Measurements from ENCODE around the gene SMOC2. TPM values are rescaled to one million over a fixed set of nuclear protein-coding genes. Genes with fewer than 3 reads are reported as not detected.

The SMOC2 gene
- total RNA-seq, 1 experiment from 2014 or later = 2.1 TPM

- no peak overlapping the region for H3K4ac ChIP-seq (ENCODE audit: low read depth, low read length)
- no peaks in the 10 kb centered on the region for H3K79me1 ChIP-seq (ENCODE audit: insufficient read depth, low read depth, low read length, poor library complexity, severe bottlenecking)
- no peak overlapping the region for H2BK12ac ChIP-seq (ENCODE audit: insufficient read length, low read depth, low read length)
- no peak overlapping the region for H2AK5ac ChIP-seq (ENCODE audit: insufficient read length, low read length)
- Mint-ChIP-seq H3K27ac (no peak overlapping the region), H3K9me3 (no peaks in the 10 kb centered on the region), H3K4me3 (no peak overlapping the region), H3K36me3 (ENCODE audit: insufficient read depth in 1 of 3, low read depth in 3 of 3) (no peaks in the 10 kb centered on the region), H3K27me3 (ENCODE audit: low read depth) (peaks cover 1% of the 10 kb centered on the region; the same call in 1 of the 2 replicates), H3K4me1 (peaks cover 3 to 10% of the 10 kb centered on the region in 2 experiments)
- no peak overlapping the region for H2BK5ac ChIP-seq (ENCODE audit: insufficient read length, low read length)
- H3K23me2 ChIP-seq (ENCODE audit: insufficient read length, low read depth, low read length, poor library complexity, severe bottlenecking) = no peaks in the 10 kb centered on the region
- H3K27me3 ChIP-seq (ENCODE audit: insufficient read depth, low read length) = no peaks in the 10 kb centered on the region
- no peak overlapping the region for H3K4me2 ChIP-seq (ENCODE audit: insufficient read depth, insufficient read length, low read length)
- H2BK120ac ChIP-seq (ENCODE audit: low read depth, low read length, poor library complexity, severe bottlenecking) = no peak overlapping the region
- TF ChIP-seq CTCF (conservative IDR thresholded peaks at IDR 0.05) = no peak
- no peaks in the 10 kb centered on the region for H3K9me3 ChIP-seq (ENCODE audit: control insufficient read depth, low read depth, low read length)
- H4K8ac ChIP-seq (replicated peaks; ENCODE audit: insufficient read length, low read depth, low read length) = no peak overlapping the region
- no peak overlapping the region for H3K23ac ChIP-seq (ENCODE audit: insufficient read length, low read depth, low read length)
- no peaks in the 10 kb centered on the region for H3K79me2 ChIP-seq (ENCODE audit: insufficient read depth, low read length)
- no peak overlapping the region for H4K91ac ChIP-seq (ENCODE audit: insufficient read length, low read depth, low read length)
- no peaks in the 10 kb centered on the region for H4K20me1 ChIP-seq (ENCODE audit: control insufficient read depth, insufficient read depth, insufficient read length)
- WGBS (ENCODE audit: extremely low coverage, insufficient read length, low lambda C conversion rate) = no CpG with 5 or more reads among the region's 59 CpGs
- no peak overlapping the region for H3K9ac ChIP-seq (ENCODE audit: extremely low read depth, insufficient read length, low read length)
- H3K56ac ChIP-seq (ENCODE audit: insufficient read length, low read depth, low read length) = no peak overlapping the region
- no peak overlapping the region for H4K5ac ChIP-seq (ENCODE audit: insufficient read length, low read depth, low read length)
- H3K27ac ChIP-seq (ENCODE audit: insufficient read length, low read depth, low read length) = no peak overlapping the region
- H3T11ph ChIP-seq (ENCODE audit: low read length) = no peak overlapping the region
- H3K4me1 ChIP-seq (ENCODE audit: insufficient read depth, low read length) = no peaks in the 10 kb centered on the region
- DNase-seq = no peak
- no peak overlapping the region for H2AFZ ChIP-seq (ENCODE audit: low read length)
- H3K18ac ChIP-seq (ENCODE audit: insufficient read length, low read depth, low read length) = no peak overlapping the region
- no peak overlapping the region for H2BK20ac ChIP-seq (ENCODE audit: low read depth, low read length, poor library complexity, severe bottlenecking)
- H3K14ac ChIP-seq (ENCODE audit: insufficient read depth, low read length) = no peak overlapping the region
- no peak overlapping the region for H2BK15ac ChIP-seq (ENCODE audit: low read depth, low read length)
Measured at GRCh38 chr6:168413018-168413720, 27.8 kb upstream of the SMOC2 start.
